Upper lobe of left lung (tissue), 4 donors: ENCODE results near the gene CLPTM1L.

ENCODE experiments used
- EP300 ChIP-seq, 4 donors: sonication (generic); formaldehyde crosslinking; IDR thresholded peaks; one replicate each; pipeline ENCODE4 v1.5.1; 2017; ENCODE audit warnings: antibody characterized with exemption in 4 of 4, control low read depth in 2 of 4
- POLR2AphosphoS5 ChIP-seq, 2 donors: sonication (generic); formaldehyde crosslinking; IDR thresholded peaks; one replicate each; pipeline ENCODE4 v1.5.1; 2017; ENCODE audit warnings: antibody characterized with exemption in 2 of 2
- TF ChIP-seq, protein P1 (sequence below), 6 experiments: fragments of 450-650 bp in 4 of 6; fragments of 200-600 bp in 2 of 6; sonication (generic) in 2 of 6; IDR thresholded peaks; one replicate each; pipeline ENCODE4 v1.5.1; 2016 to 2019; ENCODE audit warnings: antibody characterized with exemption in 6 of 6

DNA sequence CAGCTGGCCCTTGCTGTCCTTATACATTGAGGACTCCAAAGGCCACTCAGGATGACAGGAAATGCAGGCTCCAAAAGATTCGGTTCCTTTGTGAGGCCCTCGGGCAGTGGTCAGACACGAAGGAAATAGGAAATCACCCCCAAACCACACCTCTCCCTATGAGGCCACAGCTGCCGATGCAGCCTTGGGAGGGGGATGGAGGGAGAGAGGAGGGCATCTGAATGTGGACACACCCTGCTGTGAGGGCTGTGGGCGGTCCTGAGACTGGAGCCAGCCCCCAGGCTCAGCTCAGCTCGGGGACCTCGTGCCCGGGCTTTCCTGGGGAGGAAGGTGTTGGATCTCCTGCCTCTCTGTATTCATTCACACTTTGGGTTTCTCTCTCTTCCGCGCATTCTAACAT is 2.7 kb upstream of the CLPTM1L start:
- TF ChIP-seq, protein P1, sequence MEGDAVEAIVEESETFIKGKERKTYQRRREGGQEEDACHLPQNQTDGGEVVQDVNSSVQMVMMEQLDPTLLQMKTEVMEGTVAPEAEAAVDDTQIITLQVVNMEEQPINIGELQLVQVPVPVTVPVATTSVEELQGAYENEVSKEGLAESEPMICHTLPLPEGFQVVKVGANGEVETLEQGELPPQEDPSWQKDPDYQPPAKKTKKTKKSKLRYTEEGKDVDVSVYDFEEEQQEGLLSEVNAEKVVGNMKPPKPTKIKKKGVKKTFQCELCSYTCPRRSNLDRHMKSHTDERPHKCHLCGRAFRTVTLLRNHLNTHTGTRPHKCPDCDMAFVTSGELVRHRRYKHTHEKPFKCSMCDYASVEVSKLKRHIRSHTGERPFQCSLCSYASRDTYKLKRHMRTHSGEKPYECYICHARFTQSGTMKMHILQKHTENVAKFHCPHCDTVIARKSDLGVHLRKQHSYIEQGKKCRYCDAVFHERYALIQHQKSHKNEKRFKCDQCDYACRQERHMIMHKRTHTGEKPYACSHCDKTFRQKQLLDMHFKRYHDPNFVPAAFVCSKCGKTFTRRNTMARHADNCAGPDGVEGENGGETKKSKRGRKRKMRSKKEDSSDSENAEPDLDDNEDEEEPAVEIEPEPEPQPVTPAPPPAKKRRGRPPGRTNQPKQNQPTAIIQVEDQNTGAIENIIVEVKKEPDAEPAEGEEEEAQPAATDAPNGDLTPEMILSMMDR (IDR thresholded peaks at IDR 0.05), result no peak
- TF ChIP-seq EP300 (IDR thresholded peaks at IDR 0.05) (no peak), POLR2AphosphoS5 (IDR thresholded peaks at IDR 0.05) (no peak)
